ENCODE data around the gene UROS. TPM values are rescaled to one million over a fixed set of nuclear protein-coding genes. Genes with fewer than 3 reads are reported as not detected.

The UROS gene
- total RNA-seq, 4 donors from 2014 or later, result 24.0 to 29.2 (median 27.5) TPM

DNA sequence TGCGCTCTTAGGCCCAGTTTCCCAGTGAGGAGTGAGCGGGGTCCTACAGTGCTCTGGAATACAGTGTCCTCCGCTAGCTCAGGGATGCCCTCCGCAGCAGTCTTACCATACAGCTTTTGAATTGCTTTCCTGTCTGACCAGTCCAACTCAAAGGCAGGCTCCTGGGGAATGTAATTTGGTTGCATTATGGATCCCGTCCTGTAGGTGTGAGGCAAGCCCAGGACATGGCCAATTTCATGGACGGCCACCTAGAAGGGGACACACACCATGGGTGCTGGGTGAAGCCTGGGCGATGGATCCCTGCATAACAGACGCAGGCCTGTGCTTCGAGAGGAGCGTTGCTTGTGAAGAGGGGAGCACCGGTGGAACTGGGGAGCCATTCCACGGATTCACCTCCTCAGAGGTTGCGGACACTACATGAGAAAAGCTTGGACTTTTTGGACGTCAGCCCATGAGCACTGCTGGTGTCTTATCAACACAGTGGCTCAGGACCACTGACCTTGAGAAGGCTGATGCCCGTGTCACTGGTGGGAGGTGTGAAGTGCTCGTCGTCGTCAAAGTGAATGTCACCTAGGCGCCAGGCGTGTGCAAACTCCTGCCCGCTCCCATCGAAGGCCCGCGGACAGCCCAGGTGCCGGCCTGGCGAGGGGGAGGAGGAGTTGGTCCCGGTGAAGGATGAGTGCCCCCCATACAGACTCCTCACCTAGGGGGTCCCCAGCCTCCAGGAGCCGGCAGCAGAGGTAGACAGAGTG is 50.8 kb downstream of the UROS start:
- intact Hi-C loops (cut with DNase I; ENCODE audit: low total_unique reads), result no loop called here
- H3K4me3 ChIP-seq (ENCODE audit: low read depth, poor library complexity, severe bottlenecking), result no peak overlapping the region
- TF ChIP-seq CTCF (IDR thresholded peaks at IDR 0.05) (no peak), POLR2A (IDR thresholded peaks at IDR 0.05) (no peak)
- no peak for DNase-seq (ENCODE audit: low spot score in 2 of 2)
- 95% methylated on average over 28 of the region's 28 CpGs for WGBS, 2 donors

DNA sequence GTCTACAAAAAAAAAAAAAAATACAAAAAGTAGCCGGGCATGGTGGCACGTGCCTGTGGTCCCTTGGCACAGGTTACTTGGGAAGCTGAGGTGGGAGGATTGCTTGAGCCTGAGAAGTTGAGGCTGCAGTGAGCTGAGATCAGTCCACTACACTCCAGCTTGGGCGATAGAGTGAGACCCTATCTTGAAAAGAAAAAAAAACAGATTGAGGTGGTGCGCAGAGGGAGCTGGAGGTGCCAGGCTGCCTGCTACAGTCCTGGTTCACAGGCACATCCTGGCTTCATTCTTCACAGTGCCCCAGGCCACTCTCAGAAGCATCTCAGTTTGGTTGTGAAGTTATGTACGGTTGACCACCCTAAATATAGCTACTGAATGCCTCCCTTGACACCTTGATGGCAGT is 52.2 kb downstream of the UROS start:
- WGBS, 2 donors, result 86 to 94% methylated on average over 5 of the region's 5 CpGs
- DNase-seq (ENCODE audit: low spot score in 2 of 2), result no peak
- TF ChIP-seq CTCF (IDR thresholded peaks at IDR 0.05) (no peak), POLR2A (IDR thresholded peaks at IDR 0.05) (no peak)
- intact Hi-C loops (cut with DNase I; ENCODE audit: low total_unique reads), result no loop called here
- no peak overlapping the region for H3K4me3 ChIP-seq (ENCODE audit: low read depth, poor library complexity, severe bottlenecking)

DNA sequence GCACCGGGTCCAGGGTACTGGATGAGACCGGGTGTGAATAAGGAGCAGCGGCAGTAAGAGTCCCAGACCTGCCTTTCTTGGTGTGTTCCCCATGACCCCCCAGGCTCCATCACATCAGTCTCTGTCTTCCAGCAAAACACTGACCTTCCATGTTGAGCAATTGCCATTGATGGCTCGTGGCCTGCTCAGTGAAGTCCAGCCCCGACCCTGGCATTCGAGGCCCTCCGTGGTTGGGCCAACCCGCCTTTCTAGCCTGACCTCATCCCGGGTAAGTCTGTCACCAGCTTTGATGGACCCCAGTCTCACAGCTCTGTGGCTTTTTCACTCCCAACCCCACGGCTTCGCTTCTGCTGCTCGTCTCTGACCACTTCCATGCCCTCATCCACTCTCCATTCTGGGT is 53.9 kb downstream of the UROS start:
- WGBS, 2 donors, result 91 to 92% methylated on average over 12 of the region's 12 CpGs
- intact Hi-C loops (cut with DNase I; ENCODE audit: low total_unique reads), result no loop called here
- H3K4me3 ChIP-seq (ENCODE audit: low read depth, poor library complexity, severe bottlenecking), result no peak overlapping the region
- TF ChIP-seq CTCF (IDR thresholded peaks at IDR 0.05) (no peak), POLR2A (IDR thresholded peaks at IDR 0.05) (no peak)
- no peak for DNase-seq (ENCODE audit: low spot score in 2 of 2)

GRCh38 chr10:125768219-125768855 is 54.7 kb downstream of the UROS start:
- TF ChIP-seq POLR2A (IDR thresholded peaks at IDR 0.05) (no peak), CTCF (IDR thresholded peaks at IDR 0.05) (no peak)
- intact Hi-C loops (cut with DNase I; ENCODE audit: low total_unique reads), result no loop called here
- 38 to 45% methylated on average over 4 of the region's 4 CpGs for WGBS, 2 donors
- no peak for DNase-seq (ENCODE audit: low spot score in 2 of 2)
- H3K4me3 ChIP-seq (ENCODE audit: low read depth, poor library complexity, severe bottlenecking), result no peak overlapping the region

DNA sequence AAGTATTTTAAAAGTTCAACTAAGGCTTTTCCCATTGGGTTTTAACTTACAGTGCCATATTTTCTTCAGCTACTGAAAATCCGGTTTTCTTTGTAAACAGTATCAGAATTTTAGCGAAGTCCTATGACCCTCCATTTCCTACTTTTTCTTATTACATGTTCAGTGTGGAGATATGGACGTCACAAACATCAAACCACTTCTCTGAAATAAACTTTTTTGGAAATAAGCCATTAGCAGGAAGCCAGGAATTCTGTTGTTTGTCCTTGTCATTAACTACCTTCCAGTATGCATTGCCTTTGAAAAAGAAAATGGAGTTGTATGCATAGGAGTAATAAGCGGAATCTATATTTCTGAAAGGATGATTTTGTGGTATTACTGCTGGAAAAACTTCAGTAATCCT is 56.5 kb downstream of the UROS start:
- intact Hi-C loops (cut with DNase I; ENCODE audit: low total_unique reads), result no loop called here
- WGBS, 2 donors, result 83 to 86% methylated on average over 4 of the region's 4 CpGs
- no peak for DNase-seq (ENCODE audit: low spot score in 2 of 2)
- H3K4me3 ChIP-seq (ENCODE audit: low read depth, poor library complexity, severe bottlenecking), result no peak overlapping the region
- TF ChIP-seq CTCF (IDR thresholded peaks at IDR 0.05) (no peak), POLR2A (IDR thresholded peaks at IDR 0.05) (no peak)
